Activated CD4-positive, alpha-beta T cell treated with anti-CD3 and anti-CD28 coated beads, Interleukin-2, amount 10 ng/mL, durations not matched to agents 7 days and 5 days (primary cell): ENCODE data around the gene BBX. TPM values are rescaled to one million over a fixed set of nuclear protein-coding genes. Genes with fewer than 3 reads are reported as not detected.

Experiments used
- CTCF ChIA-PET: fragments of 350-600 bp; sonication (Branson Sonifier 250); formaldehyde crosslinking; loops from one replicate; lab custom pipeline; 2021; ENCODE audit warnings: antibody characterized with exemption; lab: Charles Lee
- POLR2A ChIA-PET: fragments of 350-600 bp; sonication (Branson Sonifier 250); formaldehyde crosslinking; loops from one replicate; lab custom pipeline; 2021; ENCODE audit warnings: antibody characterized with exemption; lab: Charles Lee
- DNase-seq: peaks from one replicate; pipeline ENCODE4 v3.0.0-alpha.2; 2020
- H3K27ac Mint-ChIP-seq: one replicate; pipeline ENCODE4 v1.8.0; 2021; ENCODE audit warnings: mild to moderate bottlenecking, moderate library complexity, mixed read lengths
- H3K27me3 Mint-ChIP-seq: one replicate; pipeline ENCODE4 v1.8.0; 2021; ENCODE audit warnings: mixed read lengths
- H3K36me3 Mint-ChIP-seq: one replicate; pipeline ENCODE4 v1.8.0; 2021; ENCODE audit warnings: low read depth, mixed read lengths
- H3K4me1 Mint-ChIP-seq: one replicate; pipeline ENCODE4 v1.8.0; 2021; ENCODE audit warnings: mixed read lengths
- H3K4me3 Mint-ChIP-seq: one replicate; pipeline ENCODE4 v1.8.0; 2021; ENCODE audit warnings: mild to moderate bottlenecking, moderate library complexity, mixed read lengths
- H3K9me3 Mint-ChIP-seq: one replicate; pipeline ENCODE4 v1.8.0; 2021; ENCODE audit warnings: mixed read lengths
- total RNA-seq, 2 experiments: library from RNA; stranded (reverse); gene quantifications; one replicate each; pipeline ENCODE4 v1.2.3, GENCODE V29; 2021

Gene BBX
- total RNA-seq, 2 experiments from 2014 or later = 35.0 to 45.4 TPM

DNA sequence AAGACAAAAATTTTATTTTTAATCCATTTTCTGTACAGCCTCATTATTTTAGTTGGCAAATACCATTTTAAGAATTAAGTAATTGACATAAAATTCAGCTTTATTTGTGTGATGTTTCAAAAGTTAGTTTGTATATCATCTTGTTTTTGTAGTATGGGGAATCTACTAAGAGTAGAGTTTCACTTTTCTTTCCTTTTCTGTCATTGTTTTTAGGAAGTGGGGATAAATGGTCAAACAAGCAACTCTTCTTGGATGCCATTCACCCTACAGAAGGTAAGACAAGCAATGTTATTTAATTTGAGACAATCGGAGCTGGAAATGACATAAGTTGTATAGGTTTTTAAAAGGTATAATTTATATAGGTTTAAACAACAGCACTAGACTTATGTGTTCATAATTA is 268.3 kb downstream of the BBX start:
- no peaks in the 10 kb centered on the region for H3K27me3 Mint-ChIP-seq
- no peak overlapping the region for H3K27ac Mint-ChIP-seq
- no peak for DNase-seq
- H3K36me3 Mint-ChIP-seq = peaks cover 24% of the 10 kb centered on the region
- no peak overlapping the region for H3K4me3 Mint-ChIP-seq
- no peaks in the 10 kb centered on the region for H3K9me3 Mint-ChIP-seq
- H3K4me1 Mint-ChIP-seq = no peaks in the 10 kb centered on the region
- ChIA-PET POLR2A (no interaction called here), CTCF (interaction anchor here (1.4 kb wide), 1 partner anchor 137 kb away, joined by 3 read pairs; no protein-coding TSS in a partner anchor)

DNA sequence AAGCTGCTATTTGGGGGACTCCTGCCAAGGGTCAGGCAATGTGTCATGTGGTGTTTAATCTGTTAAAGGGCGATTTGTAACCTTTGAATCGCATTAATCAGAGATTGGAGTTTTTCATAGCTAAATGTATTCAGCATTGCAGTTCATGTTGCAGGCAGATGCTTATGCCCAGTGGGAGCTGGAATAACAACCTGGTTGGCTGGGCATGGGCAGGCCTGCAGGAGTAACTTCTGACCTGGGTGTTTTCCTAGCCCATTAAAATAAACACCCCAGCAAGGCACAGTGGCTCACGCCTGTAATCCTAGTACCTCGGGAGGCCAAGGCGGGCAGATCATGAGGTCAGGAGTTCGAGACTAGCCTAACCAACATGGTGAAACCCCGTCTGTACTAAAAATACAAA is 268.7 kb downstream of the BBX start:
- Mint-ChIP-seq H3K4me1 (peaks cover 4% of the 10 kb centered on the region), H3K27me3 (no peaks in the 10 kb centered on the region), H3K36me3 (peaks cover 22% of the 10 kb centered on the region), H3K9me3 (no peaks in the 10 kb centered on the region), H3K4me3 (no peak overlapping the region), H3K27ac (no peak overlapping the region)
- POLR2A ChIA-PET = no interaction called here
- CTCF ChIA-PET = interaction anchor here (1.4 kb wide), 1 partner anchor 136 kb away, joined by 3 read pairs; no protein-coding TSS in a partner anchor
- no peak for DNase-seq

DNA sequence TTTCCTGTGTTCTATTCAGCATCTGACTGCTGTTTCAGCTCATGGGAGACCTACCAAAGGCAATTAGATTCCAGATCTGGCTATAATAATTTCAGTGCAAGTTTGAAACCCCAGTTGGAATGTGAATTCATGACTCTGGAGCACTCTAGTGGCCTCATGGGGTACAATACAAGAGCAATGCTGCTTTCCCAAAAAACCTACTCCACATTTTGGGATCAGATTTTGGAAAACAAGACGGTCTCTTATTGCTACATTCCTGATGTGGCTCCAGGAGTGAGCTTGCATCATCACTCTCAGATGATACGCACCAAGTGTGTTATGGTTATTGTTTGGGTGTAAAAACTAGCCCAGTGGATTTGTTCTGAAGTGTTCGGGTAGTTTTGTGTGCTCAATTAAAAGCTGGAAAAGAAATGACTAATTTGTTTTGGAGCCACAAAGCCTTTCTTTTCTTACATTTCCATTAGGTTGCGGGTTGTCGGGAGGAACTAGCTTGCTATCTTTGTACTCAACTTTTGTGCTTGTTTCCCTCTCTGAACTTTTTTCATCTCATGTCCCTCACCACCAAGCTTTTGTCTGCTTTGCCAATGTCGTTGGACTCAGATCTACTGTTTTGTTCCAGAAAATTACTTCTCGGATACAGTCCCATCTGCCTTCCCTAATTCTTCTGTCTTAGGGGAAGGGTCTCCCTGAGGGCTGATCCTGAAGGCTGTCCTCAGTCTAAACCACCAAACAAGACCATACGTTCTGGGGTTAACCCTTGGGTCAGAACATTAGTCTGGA is 272.1 kb downstream of the BBX start:
- no peak for DNase-seq
- no peak overlapping the region for H3K27ac Mint-ChIP-seq
- H3K4me3 Mint-ChIP-seq = no peak overlapping the region
- peaks cover 23% of the 10 kb centered on the region for H3K36me3 Mint-ChIP-seq
- no peaks in the 10 kb centered on the region for H3K27me3 Mint-ChIP-seq
- ChIA-PET CTCF (interaction anchor here (1.0 to 1.5 kb wide), 2 partner anchors 12 to 15 kb away, joined by 4 read pairs; no protein-coding TSS in a partner anchor), POLR2A (no interaction called here)
- H3K4me1 Mint-ChIP-seq = peaks cover 10% of the 10 kb centered on the region
- H3K9me3 Mint-ChIP-seq = no peaks in the 10 kb centered on the region

DNA sequence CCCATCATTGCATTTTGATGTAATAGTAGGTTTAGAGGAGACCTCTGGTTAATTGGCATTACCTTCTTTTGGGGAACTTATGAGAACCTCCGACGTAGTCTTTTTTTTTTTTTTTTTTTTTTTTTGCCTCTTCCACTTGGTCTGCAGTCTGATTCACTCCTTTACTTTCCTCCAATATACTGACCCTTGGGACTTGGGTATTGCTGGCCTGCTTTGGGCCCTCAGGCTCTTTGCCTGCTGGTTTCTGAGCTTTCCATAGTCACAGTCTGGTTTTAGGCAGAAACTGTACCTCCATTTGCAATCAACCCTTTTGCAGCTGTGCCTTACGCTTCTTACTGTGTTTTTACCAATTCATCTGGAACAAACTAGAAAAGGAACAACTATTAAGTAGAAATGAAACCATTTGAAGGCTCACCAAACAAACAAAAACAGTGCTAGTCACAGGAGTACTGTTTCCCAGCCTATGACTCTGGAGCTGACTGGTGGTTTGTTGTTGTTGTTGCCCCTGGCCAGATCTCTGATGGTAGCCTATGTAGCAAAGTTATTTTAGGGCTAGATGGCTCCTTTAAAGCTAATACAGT is 272.8 kb downstream of the BBX start:
- H3K4me3 Mint-ChIP-seq = no peak overlapping the region
- DNase-seq = no peak
- POLR2A ChIA-PET = no interaction called here
- H3K9me3 Mint-ChIP-seq = no peaks in the 10 kb centered on the region
- no peak overlapping the region for H3K27ac Mint-ChIP-seq
- peaks cover 10% of the 10 kb centered on the region for H3K4me1 Mint-ChIP-seq
- peaks cover 18% of the 10 kb centered on the region for H3K36me3 Mint-ChIP-seq
- CTCF ChIA-PET = interaction anchor here (0.6 to 1.5 kb wide), 2 partner anchors 11 to 47 kb away, joined by 4 read pairs; no protein-coding TSS in a partner anchor
- H3K27me3 Mint-ChIP-seq = no peaks in the 10 kb centered on the region

DNA sequence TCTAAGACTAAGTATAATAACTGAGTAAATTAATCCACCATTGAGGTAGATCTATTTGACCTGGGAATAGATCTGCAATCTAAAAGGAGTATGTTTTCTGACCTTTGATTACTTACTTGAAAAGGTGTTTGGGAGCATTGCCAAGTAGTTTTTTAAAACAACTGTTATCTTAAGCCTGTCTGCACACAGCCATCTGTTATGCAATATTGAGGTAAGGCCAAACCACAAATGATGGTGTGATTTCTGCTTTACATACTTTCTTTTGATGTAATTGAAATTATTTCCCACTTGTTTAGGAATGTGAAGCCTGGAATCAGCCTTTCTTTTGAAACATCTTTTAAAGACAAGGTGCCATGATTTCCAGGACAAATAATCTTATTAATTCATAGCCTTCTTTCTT is 274.0 kb downstream of the BBX start:
- no peak overlapping the region for H3K27ac Mint-ChIP-seq
- peaks cover 29% of the 10 kb centered on the region for H3K36me3 Mint-ChIP-seq

DNA sequence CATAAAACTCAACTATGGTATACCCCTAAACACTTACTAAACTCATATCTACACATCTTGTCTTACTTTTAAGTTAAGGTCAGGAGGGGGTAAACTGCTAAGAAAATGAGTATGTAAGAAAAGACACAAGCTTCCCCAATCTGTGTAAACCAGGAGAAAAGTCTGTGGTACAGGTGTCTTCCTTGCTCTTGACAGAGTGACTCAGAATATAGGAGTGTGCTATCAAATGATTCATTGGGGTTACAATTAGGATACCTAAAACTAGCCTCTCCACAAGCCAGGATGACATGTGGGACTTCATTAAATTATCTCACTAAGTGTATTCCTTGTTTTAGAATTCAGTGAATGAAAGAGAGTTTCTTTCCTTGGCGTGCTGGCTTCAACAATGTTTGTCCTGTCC is 274.8 kb downstream of the BBX start:
- H3K4me1 Mint-ChIP-seq = peaks cover 10% of the 10 kb centered on the region
- peaks cover 22% of the 10 kb centered on the region for H3K36me3 Mint-ChIP-seq
- H3K27ac Mint-ChIP-seq = no peak overlapping the region
- H3K27me3 Mint-ChIP-seq = no peaks in the 10 kb centered on the region
- DNase-seq = no peak
- no peak overlapping the region for H3K4me3 Mint-ChIP-seq
- no peaks in the 10 kb centered on the region for H3K9me3 Mint-ChIP-seq
- POLR2A ChIA-PET = no interaction called here
- CTCF ChIA-PET = no interaction called here

More for the DNA sequence above, 274.0 kb downstream of the BBX start:
- no peak overlapping the region for H3K4me3 Mint-ChIP-seq
- ChIA-PET POLR2A (no interaction called here), CTCF (interaction anchor here (0.6 to 1.5 kb wide), 3 partner anchors 10 to 223 kb away, joined by 3 to 4 read pairs (median 3); no protein-coding TSS in a partner anchor)
- no peaks in the 10 kb centered on the region for H3K9me3 Mint-ChIP-seq
- H3K27me3 Mint-ChIP-seq = no peaks in the 10 kb centered on the region
- no peak for DNase-seq
- peaks cover 10% of the 10 kb centered on the region for H3K4me1 Mint-ChIP-seq

DNA sequence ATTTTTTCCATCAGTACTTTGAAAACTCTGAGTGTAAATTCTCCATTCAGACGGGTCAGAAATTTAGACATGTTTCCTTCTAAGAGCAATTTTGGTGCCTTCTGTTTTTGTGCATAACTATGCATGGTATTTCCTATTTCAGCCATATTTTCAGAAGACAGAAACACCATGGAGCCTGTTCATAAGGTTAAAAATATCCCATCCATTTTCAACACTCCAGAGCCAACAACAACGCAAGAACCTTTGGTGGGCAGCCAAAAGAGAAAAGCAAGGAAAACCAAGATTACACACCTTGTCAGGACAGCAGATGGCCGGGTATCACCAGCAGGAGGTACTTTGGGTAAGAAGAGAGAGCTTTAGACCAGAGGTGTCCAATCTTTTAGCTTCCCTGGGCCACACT is 275.6 kb downstream of the BBX start:
- Mint-ChIP-seq H3K27me3 (no peaks in the 10 kb centered on the region), H3K4me1 (peaks cover 10% of the 10 kb centered on the region), H3K36me3 (peaks cover 25% of the 10 kb centered on the region), H3K4me3 (no peak overlapping the region), H3K9me3 (no peaks in the 10 kb centered on the region), H3K27ac (no peak overlapping the region)
- no peak for DNase-seq
- ChIA-PET POLR2A (no interaction called here), CTCF (interaction anchor here (0.6 to 1.2 kb wide), 3 partner anchors 11 to 28 kb away, joined by 3 to 4 read pairs (median 4); no protein-coding TSS in a partner anchor)

DNA sequence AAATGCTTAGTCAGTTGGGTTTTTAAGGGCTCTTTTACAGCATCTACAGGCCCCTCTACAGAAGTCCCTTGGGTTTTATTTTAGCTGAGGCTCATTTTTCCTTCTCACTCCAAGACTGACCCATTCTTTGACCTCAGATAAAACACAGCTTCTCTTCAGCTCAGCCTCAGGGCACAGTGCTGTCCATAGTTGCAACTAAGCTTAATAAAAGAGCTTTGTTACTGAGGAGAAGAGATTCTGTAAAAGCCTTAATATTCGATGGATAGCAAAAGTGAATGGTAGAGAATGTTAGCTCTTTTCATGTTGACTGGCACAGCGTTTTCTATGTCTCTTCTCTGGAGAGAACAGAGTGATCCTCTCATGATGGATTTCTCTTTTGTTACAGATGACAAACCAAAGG is 277.9 kb downstream of the BBX start:
- Mint-ChIP-seq H3K4me3 (no peak overlapping the region), H3K27ac (no peak overlapping the region), H3K4me1 (peaks cover 10% of the 10 kb centered on the region), H3K9me3 (no peaks in the 10 kb centered on the region), H3K27me3 (no peaks in the 10 kb centered on the region), H3K36me3 (peaks cover 41% of the 10 kb centered on the region)
- ChIA-PET CTCF (interaction anchor here (1.0 kb wide), 1 partner anchor 1115 kb away, joined by 3 read pairs; no protein-coding TSS in a partner anchor), POLR2A (no interaction called here)
- no peak for DNase-seq

DNA sequence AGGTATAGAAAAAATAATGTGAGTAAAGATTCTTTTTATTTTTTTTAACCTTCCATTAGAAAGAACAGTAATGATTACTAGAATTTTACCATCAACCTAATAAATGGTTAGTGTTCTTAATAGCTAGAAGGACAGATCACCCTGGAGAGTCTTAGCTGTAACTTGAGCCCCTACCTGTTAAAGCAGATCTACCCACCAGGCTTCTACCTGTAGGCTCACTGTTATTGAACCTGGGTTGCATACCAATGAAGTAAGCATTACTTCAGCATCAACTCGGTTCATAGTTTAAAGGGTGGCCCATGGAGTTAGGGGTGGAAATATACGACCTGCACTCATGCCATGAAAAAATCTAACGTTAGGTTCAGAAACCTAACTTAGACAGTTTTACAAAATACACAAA is 280.4 kb downstream of the BBX start:
- no peak for DNase-seq
- no peaks in the 10 kb centered on the region for H3K27me3 Mint-ChIP-seq
- H3K4me1 Mint-ChIP-seq = no peaks in the 10 kb centered on the region
- H3K4me3 Mint-ChIP-seq = no peak overlapping the region
- ChIA-PET CTCF (interaction anchor here (0.7 kb wide), 1 partner anchor 29 kb away, joined by 3 read pairs; no protein-coding TSS in a partner anchor), POLR2A (no interaction called here)
- H3K36me3 Mint-ChIP-seq = peaks cover 41% of the 10 kb centered on the region
- H3K27ac Mint-ChIP-seq = no peak overlapping the region
- H3K9me3 Mint-ChIP-seq = no peaks in the 10 kb centered on the region

DNA sequence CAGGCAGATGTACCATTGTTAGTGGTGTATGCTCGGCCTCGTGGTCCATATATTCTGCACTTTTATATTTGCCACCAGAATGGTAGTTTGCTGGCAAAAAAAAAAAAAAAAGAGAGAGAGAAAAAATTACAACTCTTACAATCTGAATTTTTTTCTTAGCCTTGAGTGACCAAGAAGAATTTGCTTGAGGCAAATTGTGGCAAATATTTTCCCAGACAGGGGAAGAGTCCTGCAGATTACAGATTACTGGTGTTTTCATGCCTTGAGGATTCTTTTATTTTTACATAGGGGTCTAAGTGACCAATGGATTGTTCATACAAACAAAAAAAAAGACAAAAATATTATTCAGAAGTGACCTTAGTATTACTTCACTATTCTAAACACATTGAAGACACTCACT is 283.3 kb downstream of the BBX start:
- ChIA-PET CTCF (interaction anchor here (1.3 kb wide), 1 partner anchor 10 kb away, joined by 4 read pairs; no protein-coding TSS in a partner anchor), POLR2A (no interaction called here)
- Mint-ChIP-seq H3K27me3 (no peaks in the 10 kb centered on the region), H3K36me3 (peaks cover 29% of the 10 kb centered on the region), H3K9me3 (no peaks in the 10 kb centered on the region), H3K4me3 (no peak overlapping the region), H3K4me1 (peaks cover 12% of the 10 kb centered on the region), H3K27ac (no peak overlapping the region)
- no peak for DNase-seq

DNA sequence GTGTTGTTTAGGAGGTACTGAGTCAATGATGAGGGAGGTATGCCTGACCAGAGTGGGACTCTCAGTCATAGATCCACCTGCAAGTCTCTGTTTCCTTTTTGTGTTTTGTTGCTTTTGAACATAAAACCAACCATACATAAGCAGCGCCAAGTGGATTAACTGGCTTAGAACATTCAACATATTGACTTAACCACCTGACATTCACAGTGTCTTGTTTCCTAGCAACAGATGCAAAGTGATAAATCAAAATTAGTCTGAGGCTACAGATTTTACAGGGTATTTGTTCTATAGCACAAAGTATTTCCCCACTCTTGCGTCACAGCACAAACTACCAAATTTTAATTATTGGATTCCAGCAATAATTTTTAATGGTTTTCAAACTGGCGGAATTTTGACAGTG is 283.8 kb downstream of the BBX start:
- Mint-ChIP-seq H3K27ac (no peak overlapping the region), H3K27me3 (no peaks in the 10 kb centered on the region), H3K4me3 (no peak overlapping the region), H3K4me1 (peaks cover 12% of the 10 kb centered on the region), H3K36me3 (peaks cover 24% of the 10 kb centered on the region), H3K9me3 (no peaks in the 10 kb centered on the region)
- no peak for DNase-seq
- POLR2A ChIA-PET = interaction anchor here (0.6 kb wide), 1 partner anchor 282 kb away, joined by 3 read pairs; no protein-coding TSS in a partner anchor
- CTCF ChIA-PET = interaction anchor here (0.6 to 1.3 kb wide), 3 partner anchors 11 to 924 kb away, joined by 3 to 4 read pairs (median 3); no protein-coding TSS in a partner anchor

DNA sequence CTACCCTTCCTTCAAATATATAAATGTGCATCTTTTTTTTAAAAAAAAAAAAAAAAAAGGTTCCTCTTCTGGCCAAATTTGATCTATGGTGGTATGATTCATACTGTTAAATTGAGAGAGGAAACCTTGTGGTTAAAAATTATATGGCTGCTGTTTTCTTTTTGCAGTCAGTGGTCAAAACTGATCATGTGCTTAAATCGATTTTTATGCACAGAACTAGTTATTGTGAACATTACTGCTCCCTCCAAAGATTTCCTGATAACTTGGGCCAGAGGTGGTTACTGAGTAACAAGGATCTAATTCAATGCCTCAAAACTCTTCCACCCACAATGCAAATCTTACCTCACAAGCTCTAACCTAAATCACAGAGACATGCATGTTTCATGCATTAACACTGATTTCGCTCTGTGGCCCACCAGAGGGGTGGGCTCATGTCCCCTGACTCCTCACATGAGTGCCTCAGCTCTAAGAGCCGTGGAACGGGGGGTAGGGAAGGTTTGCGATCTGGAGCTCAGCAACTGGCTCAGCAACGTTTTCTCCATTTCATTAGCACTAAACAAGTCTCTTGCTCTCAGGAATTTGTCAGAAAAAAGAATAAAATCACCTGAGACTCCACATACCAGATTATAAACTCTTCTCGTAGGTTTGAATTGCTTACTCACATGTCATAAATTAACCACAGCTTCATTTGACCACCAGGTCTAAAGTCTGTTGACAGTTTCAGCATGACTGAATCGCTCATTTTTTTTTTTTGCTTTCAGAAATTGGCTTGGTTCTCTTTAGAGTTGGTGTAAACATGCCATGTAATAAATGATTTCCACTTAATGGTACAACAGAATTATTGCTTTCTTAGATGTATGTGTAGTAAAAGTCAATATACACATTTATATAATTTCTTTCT is 287.7 kb downstream of the BBX start:
- H3K27ac Mint-ChIP-seq = no peak overlapping the region
- H3K36me3 Mint-ChIP-seq = peaks cover 6% of the 10 kb centered on the region
- no peaks in the 10 kb centered on the region for H3K27me3 Mint-ChIP-seq
- H3K9me3 Mint-ChIP-seq = no peaks in the 10 kb centered on the region
- DNase-seq = no peak
- ChIA-PET CTCF (interaction anchor here (0.6 to 1.2 kb wide), 5 partner anchors 12 to 543 kb away, joined by 3 to 4 read pairs (median 3); no protein-coding TSS in a partner anchor), POLR2A (no interaction called here)
- no peak overlapping the region for H3K4me3 Mint-ChIP-seq
- peaks cover 12% of the 10 kb centered on the region for H3K4me1 Mint-ChIP-seq
